ENCODE data around the gene SLC8A3. TPM values are rescaled to one million over a fixed set of nuclear protein-coding genes. Genes with fewer than 3 reads are reported as not detected.

SLC8A3 gene
- total and polyA plus RNA-seq, 2 of the 13 experiments (the other 11 are each of a cell fraction or from before 2014, with no cell fraction given), result 0.01 to 0.02 TPM

DNA sequence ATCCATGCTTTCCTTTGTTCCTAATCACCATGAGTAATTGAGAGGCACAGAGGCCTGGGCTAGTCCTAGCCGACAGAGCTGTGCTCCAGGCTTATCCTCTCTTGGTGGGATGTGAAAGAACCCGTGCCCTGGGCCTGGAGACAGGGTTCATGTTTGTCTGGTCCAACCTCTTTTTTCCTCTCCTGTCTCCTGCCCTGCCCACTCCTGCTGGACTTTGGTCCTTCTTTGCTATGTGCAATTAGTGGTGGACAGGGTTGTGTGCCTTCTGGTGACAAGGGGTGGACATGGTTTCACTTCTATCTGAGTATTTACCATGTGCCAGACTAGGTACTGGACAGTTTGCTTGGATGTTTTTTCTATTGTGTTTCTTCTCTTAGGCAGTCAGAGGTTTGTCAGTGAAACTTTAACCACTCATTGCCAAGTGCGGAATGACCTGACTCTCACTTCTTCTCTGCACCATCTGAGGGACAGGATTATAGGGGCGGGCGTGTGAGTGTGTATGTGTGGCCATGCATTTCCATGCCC, 183.4 kb downstream of the SLC8A3 start (continued):
- TF ChIP-seq NFKBIZ (CRISPR knock-in tag; IDR thresholded peaks at IDR 0.05) (0 out of 2 replicates have a peak, but pooled peaks have one; percentile 31), ERF (CRISPR knock-in tag; IDR thresholded peaks at IDR 0.05) (peak; percentile 54), SIX4 (CRISPR knock-in tag; IDR thresholded peaks at IDR 0.05) (peak; percentile 55; the same call in 1 of the 2 replicates)
- TF ChIP-seq, protein P1, sequence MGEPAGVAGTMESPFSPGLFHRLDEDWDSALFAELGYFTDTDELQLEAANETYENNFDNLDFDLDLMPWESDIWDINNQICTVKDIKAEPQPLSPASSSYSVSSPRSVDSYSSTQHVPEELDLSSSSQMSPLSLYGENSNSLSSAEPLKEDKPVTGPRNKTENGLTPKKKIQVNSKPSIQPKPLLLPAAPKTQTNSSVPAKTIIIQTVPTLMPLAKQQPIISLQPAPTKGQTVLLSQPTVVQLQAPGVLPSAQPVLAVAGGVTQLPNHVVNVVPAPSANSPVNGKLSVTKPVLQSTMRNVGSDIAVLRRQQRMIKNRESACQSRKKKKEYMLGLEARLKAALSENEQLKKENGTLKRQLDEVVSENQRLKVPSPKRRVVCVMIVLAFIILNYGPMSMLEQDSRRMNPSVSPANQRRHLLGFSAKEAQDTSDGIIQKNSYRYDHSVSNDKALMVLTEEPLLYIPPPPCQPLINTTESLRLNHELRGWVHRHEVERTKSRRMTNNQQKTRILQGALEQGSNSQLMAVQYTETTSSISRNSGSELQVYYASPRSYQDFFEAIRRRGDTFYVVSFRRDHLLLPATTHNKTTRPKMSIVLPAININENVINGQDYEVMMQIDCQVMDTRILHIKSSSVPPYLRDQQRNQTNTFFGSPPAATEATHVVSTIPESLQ (CRISPR knock-in tag; conservative IDR thresholded peaks at IDR 0.05), result peak; percentile 41; the same call in 1 of the 2 replicates
- TF ChIP-seq, protein P2, sequence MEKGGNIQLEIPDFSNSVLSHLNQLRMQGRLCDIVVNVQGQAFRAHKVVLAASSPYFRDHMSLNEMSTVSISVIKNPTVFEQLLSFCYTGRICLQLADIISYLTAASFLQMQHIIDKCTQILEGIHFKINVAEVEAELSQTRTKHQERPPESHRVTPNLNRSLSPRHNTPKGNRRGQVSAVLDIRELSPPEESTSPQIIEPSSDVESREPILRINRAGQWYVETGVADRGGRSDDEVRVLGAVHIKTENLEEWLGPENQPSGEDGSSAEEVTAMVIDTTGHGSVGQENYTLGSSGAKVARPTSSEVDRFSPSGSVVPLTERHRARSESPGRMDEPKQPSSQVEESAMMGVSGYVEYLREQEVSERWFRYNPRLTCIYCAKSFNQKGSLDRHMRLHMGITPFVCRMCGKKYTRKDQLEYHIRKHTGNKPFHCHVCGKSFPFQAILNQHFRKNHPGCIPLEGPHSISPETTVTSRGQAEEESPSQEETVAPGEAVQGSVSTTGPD (CRISPR knock-in tag; IDR thresholded peaks at IDR 0.05), result peak; percentile 95

DNA sequence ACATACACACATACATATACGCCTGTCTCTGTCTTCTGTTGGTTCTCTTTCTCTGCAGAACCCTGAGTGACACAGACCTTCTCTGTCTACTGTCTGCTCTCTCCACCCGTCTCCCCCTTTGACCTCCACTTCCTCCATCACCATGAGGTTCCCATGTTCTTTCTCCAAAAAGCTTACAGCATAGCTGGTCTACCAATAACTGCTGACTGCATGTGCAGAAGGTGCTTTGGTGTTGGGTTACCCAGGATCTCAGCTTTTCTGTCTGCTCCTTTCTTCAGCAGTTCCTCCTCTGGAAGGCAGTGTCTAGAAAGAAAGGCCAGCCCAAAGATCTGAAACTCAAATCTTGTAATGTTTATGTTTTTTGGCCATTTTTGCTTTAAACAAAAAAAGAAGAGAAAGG, 184.0 kb downstream of the SLC8A3 start:
- ATAC-seq, result peak; percentile 7; the same call in 2 of the 3 replicates
- Histone ChIP-seq H3K4me1 (ENCODE audit: insufficient read depth, low read length) (peaks cover 77% of the 10 kb centered on the region), H3K4me3 (replicated peaks in 1 of 3; ENCODE audit: insufficient read depth in 1 of 3, low read depth in 2 of 3, low read length in 3 of 3) (no peak overlapping the region; a peak in 1 of 6 replicates), H3K36me3 (replicated peaks in 1 of 2; ENCODE audit: control insufficient read depth in 1 of 2, insufficient read depth in 2 of 2, low read length in 2 of 2) (peaks cover 0 to under 1% of the 10 kb centered on the region in 2 experiments; a peak in 2 of 5 replicates), H3K79me2 (ENCODE audit: insufficient read depth, low read length) (no peaks in the 10 kb centered on the region), H3K9ac (ENCODE audit: insufficient read depth, low read depth, low read length) (peak overlapping the region; percentile 3; the same call in 1 of the 2 replicates), H3K4me2 (ENCODE audit: low read depth, low read length) (peak overlapping the region; percentile 57), H3K9me3 (ENCODE audit: low read length) (no peaks in the 10 kb centered on the region), H4K20me1 (ENCODE audit: insufficient read depth, low read length) (no peaks in the 10 kb centered on the region), H3K27me3 (ENCODE audit: control insufficient read depth in 1 of 2, insufficient read depth in 2 of 2, low read length in 2 of 2) (no peaks in the 10 kb centered on the region), H2AFZ (ENCODE audit: low read length) (no peak overlapping the region), H3K27ac (ENCODE audit: extremely low read length, insufficient read depth, low read length) (peak overlapping the region; percentile 62)
- 61% methylated on average over 2 of the region's 2 CpGs for WGBS (ENCODE audit: low lambda C conversion rate)
- CTCF ChIA-PET (ENCODE audit: low intra/inter-chr PET ratio, low total read pairs), result no interaction called here
- DNase-seq (ENCODE audit: low spot score), result no peak
- no TSS peak for BruUV-seq (replicated peaks)
- intact Hi-C loops (cut with micrococcal nuclease; ENCODE audit: unreplicated experiment) (loop anchor here (5.0 kb wide), 1 partner anchor 62 kb away; no protein-coding TSS in a partner anchor), in situ Hi-C loops (cut with HindIII; ENCODE audit: extremely low pct_ligation_motif_present, low pct_unique_long_range_greater_than_20kb) (loop anchor here (25.0 kb wide), 1 partner anchor 417 kb away; no protein-coding TSS in a partner anchor)
- POLR2A ChIA-PET, result interaction anchor here (0.6 to 1.8 kb wide), 4 partner anchors 8 to 154 kb away, joined by 4 to 9 read pairs (median 8); partner anchors contain the start of gene SMOC1
- FAIRE-seq, result peak; percentile 51
- TF ChIP-seq ZFP82 (CRISPR knock-in tag; IDR thresholded peaks at IDR 0.05; ENCODE audit: borderline replicate concordance), result 0 out of 2 replicates have a peak, but pooled peaks have one; percentile 60
- TF ChIP-seq SSRP1 (CRISPR knock-in tag; IDR thresholded peaks at IDR 0.05), result no peak
- TF ChIP-seq, protein P3, sequence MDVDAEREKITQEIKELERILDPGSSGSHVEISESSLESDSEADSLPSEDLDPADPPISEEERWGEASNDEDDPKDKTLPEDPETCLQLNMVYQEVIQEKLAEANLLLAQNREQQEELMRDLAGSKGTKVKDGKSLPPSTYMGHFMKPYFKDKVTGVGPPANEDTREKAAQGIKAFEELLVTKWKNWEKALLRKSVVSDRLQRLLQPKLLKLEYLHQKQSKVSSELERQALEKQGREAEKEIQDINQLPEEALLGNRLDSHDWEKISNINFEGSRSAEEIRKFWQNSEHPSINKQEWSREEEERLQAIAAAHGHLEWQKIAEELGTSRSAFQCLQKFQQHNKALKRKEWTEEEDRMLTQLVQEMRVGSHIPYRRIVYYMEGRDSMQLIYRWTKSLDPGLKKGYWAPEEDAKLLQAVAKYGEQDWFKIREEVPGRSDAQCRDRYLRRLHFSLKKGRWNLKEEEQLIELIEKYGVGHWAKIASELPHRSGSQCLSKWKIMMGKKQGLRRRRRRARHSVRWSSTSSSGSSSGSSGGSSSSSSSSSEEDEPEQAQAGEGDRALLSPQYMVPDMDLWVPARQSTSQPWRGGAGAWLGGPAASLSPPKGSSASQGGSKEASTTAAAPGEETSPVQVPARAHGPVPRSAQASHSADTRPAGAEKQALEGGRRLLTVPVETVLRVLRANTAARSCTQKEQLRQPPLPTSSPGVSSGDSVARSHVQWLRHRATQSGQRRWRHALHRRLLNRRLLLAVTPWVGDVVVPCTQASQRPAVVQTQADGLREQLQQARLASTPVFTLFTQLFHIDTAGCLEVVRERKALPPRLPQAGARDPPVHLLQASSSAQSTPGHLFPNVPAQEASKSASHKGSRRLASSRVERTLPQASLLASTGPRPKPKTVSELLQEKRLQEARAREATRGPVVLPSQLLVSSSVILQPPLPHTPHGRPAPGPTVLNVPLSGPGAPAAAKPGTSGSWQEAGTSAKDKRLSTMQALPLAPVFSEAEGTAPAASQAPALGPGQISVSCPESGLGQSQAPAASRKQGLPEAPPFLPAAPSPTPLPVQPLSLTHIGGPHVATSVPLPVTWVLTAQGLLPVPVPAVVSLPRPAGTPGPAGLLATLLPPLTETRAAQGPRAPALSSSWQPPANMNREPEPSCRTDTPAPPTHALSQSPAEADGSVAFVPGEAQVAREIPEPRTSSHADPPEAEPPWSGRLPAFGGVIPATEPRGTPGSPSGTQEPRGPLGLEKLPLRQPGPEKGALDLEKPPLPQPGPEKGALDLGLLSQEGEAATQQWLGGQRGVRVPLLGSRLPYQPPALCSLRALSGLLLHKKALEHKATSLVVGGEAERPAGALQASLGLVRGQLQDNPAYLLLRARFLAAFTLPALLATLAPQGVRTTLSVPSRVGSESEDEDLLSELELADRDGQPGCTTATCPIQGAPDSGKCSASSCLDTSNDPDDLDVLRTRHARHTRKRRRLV (CRISPR knock-in tag; IDR thresholded peaks at IDR 0.05), result no peak
- no peak for TF ChIP-seq ZNF562 (CRISPR knock-in tag; IDR thresholded peaks at IDR 0.05; ENCODE audit: borderline replicate concordance)
- TF ChIP-seq CHD4 (IDR thresholded peaks at IDR 0.05; ENCODE audit: borderline replicate concordance, low read length), result peak; percentile 29; the same call in 1 of the 2 replicates
- TF ChIP-seq ZFP36L2 (CRISPR knock-in tag; IDR thresholded peaks at IDR 0.05), result no peak
- no peak for TF ChIP-seq ZNF230 (CRISPR knock-in tag; IDR thresholded peaks at IDR 0.05)
